IPS-NIHi11 (cell line): Measurements from ENCODE around the gene CRACDL.

ENCODE experiments used
- DNase-seq: peaks from one replicate; pipeline ENCODE4 v3.0.0; 2012; ENCODE audit warnings: mixed read lengths, low spot score

Gene CRACDL

DNA sequence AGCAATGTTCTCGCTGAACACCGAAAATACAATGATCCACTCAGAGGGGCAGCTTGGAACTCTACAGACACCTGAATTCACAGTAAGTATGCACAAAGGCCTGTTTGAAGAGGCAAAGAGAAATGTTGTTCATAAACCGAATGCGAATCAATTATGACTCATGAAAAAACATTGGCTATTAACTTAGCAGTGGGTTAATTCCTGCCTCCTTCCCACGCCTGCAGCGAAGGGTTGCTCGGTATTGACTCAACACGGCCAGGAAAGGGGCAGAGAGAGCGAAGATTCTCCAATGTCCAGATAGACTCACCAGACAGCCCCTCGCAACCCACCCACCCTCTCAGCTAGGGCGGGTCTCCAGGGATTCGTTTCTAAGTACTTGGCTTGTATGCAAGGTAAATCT lies 9.4 kb downstream of the CRACDL start:
- no peak for DNase-seq

DNA sequence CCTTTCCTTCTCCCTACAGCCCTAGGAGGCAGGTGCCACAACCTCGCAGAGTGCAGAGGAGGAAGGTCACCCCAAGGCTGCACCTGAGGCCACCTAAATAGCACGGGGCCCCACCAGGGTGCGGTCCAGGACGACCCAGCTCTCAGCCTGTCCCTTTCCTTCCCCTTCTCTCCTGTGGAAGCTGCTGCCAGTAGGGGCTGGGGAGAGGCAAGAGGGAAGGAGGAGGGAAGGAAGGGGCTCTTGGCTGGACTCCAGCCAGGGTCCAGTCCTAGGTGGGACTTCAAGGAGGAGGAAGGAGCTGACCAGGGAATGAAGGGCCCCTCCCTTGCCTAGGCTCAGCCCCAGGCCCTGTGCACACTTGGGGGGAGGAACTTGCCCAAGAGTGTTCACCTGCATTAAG lies 11.1 kb downstream of the CRACDL start:
- DNase-seq = no peak

DNA sequence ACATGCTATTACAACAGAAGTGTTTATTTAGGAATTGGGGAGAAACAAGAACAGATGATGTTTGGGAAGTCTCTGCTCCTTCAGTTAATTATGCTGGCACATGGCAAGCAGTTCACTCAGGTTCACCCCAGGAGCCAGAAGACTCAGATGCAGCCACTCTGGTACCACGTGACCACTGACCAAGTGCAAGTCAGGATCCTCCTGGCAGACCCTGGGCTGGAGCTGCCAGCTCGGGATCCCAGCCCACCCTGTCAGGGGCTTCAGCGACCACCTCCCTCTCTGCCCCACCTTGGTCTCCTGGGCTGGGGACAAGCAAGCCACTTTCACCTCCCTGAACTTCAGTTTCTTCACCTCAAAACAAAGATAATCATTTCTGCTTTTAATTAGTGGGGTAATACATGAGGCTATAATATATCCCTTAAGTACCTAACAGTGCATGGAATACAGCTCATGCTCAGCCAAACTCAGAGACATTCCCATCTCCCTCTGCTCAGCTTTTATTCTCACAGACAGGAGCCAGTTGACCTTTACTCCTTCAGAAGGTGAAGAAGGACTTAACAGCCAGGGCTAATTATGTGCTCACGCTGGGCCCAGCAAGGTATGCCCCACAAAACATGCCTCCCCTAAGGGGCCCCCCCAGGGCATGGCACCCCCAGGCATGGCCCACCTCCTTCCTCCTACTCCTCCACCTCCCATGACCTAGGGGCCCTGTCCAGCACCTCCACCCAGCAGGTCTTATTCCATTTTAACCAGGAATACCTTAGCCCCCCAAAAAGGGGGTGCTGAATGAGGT lies 11.8 kb downstream of the CRACDL start:
- DNase-seq = no peak

DNA sequence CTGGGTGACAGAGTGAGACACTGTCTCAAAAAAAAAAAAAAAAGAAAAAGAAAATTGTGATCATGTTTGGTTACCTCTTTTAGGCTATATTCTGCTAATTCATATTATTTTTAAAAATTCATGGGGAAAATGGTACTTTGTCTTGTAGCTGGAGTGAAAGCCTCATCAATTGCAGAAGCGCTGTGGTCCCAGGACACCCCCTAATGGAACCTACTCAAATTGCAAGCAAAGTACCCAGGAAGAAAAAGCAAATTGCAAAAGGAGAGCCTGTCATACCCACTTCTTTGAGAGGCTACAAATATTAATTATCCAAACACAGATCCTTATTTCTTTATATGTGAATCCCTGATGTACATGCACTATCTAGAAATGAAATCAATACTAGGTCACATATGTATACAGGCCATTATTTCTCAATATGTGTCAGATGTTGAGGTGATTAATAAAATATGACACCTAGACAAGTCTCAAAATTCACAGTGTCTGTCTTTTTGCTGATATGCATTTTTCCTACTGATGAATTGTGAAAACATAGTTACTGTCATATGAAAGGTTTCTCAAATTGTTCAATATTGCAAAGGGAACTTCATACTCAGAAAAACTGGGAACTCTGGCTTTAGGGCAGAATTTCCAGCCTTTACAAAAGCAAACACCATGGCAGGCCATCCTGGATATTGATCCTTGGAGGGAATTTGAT lies 12.6 kb downstream of the CRACDL start:
- peak; percentile 39 for DNase-seq

DNA sequence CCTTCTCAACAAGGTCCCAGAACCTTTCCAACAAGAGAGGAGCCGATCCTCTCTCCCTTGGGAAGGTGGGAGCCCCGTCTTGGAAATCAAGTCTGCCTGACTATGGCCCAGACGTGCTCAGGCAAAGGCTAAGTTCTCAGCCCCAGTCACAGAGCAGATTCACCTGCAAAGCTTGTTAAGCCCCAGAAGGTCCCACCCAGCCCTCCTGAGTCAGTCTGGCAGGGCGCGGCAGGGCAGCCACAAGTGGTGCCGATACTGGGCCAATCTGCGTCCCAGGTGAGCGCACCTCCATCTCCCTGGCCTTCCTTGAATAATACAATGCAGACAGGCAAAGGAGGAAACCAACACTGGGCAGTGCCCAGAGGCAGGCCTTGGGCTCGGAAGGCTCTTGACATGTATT lies 15.0 kb downstream of the CRACDL start:
- DNase-seq = no peak

DNA sequence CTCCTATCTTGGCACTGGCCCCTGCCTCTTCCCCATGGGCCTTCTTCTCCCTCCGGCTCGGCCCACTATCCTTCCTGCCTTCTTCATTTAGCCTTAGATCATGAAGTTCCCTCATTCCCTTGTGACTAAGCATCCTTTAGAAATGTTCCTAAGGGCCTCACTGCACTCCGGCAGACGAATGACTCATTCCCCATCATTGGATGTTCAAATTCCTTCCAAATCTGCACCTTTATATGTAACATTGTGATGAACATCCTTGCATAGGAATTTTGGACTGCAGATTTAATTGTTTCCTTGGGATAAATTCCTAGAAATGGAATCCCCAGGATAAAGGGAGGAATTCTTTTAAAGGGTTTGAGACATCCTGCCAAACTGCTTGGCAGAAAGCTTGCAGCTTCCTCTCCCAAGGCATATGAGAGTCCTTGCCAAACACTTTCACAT lies 19.0 kb downstream of the CRACDL start:
- DNase-seq = no peak

DNA sequence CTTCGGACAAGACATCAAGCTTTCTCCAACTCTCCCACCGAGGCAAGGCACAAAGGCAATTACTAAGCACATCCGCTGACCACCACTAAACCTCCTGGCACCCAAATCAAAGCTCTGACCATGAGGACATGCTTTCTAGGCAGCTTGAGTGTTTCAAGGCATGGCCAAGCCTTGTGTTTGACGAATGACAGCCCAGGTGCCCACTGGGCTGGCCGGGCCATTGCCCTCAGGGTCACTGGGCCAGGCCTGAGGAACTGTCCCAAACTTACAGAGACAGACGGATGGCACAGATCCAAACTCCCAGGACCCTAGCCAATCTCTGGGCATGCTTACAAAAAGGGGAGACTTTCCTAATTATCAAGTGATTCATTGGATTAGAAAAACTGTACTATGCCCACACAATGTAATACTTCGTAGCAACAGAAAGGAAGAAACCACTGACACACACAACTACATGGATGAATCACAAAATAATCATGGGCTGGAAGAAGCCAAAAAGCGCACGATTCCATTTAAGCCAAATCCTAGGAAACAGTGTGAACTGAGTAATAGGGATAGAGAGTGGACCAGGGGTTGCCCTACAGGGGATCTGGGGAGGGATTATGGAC lies 20.2 kb downstream of the CRACDL start:
- DNase-seq = no peak

DNA sequence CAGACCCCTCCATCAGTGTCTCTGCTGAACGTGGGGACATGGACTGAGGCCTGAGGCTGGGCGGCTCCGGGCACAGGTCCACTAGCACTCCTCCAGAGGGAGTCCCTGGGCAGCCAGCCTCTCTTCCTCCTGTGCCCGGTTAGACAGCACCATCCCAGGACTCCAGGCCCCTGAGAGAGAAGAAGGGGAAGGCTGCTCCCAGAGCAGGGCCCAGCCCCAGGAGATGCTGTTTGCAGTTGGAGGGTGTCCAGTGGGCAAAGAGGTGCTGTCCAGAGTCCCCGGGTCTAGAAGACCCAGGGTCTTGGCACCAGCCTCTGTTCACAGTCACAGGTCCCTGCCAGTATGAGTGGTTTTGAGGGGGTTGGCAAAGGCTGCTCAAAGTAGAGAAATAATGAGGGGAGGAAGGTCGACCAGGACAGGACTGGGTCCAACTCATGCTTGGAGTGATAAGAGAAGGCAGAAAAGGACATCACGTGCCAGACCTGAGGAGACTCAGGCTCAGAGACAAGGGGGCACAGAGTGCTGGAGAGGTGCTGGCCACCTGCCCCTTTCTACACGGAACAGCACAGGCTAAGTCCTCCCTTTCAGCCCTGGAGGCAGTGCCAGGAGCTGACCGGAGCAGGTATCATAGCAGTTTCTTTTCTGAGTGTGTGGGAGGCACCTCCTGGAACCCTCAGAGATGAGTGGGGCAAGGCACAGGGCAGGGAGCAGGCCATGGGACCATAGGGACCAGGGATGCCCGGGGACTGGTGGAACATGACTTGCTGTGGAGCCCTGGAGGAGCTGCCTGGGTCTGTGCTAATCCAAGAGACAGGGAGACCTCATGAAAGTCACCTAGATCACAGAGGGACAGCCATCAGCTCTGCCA lies 21.1 kb downstream of the CRACDL start:
- DNase-seq = no peak

DNA sequence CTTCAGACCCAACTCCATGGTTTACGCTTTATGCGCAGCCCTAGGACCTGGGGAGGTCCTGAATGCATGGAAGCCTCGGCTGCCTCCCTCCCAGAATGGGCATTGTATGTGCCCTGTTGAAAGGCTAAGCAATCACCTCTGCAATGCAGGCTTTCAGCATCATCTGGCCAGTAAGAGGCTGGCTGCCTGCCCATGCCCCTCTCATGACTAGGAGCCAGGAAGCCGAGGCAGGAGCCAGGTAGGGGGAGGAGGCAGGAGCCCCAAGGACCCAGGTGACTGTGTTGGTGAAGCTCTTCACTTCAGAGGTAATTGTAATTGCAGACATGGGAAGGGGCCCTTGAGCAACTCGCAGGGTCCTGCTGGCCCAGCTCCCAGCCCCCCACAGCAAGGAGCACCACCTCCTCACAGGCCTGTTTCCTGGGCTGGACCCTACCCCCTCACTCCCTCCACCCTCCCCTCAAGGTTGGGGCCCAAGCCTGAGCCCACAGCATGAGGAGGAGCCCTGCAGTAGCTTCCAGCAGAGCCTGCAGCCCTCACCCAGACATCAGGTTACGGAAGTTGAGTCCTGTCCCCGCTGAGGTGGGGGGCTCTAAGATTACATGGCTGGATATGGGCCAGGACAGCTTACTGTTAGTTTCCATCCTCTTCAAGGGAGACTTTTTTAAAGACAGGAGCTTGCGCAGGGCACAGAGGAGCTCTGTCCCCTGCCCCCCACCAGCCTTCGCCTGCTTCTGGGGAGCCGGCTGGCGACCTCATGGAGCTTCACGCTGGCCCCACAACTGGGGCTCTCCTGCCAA lies 21.9 kb downstream of the CRACDL start:
- no peak for DNase-seq

DNA sequence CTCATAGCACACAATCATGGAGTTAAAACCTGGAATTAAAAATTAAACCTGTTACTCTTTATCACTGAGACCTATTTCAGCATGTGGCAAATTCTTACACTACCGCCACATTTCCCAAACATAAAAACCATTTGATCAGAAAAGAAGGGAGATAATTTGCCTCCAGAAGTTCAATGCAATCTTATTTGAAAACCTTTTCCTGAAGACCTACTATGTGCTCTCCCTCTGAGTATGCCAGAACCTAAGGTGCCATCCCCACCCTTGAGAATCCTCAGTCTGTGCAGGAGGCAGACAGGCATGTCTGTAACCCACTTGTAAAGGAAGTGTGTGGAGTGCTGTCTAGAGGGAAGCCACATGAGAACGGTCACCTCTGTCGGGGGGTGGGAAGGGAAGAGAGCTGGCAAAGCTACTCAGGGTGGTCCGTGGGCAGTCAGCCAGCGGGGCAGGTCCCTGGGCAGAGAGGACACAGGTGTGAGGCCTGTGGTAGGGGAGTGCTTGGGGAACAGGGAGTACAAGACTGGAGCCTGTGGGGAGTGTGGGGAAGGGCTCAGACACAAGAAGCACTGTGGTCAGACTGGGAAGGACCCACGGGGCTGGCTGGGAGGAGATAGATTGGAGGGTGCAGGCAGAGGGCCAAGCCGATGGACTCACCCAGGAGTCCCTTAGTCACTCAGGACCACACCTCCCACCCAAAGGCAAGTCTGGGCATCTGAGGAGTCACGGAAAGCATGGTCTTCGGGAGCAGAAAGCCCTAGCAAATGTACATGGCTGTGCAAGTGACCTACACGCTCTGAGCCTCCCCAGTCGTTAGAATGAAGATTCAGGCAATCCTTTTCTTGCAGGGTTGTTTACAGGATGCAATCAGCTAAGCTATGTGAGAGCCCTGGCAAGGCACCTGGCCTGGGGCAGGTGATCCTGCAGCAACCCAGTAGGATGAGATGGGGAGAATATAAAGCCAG lies 22.8 kb downstream of the CRACDL start:
- DNase-seq = no peak

DNA sequence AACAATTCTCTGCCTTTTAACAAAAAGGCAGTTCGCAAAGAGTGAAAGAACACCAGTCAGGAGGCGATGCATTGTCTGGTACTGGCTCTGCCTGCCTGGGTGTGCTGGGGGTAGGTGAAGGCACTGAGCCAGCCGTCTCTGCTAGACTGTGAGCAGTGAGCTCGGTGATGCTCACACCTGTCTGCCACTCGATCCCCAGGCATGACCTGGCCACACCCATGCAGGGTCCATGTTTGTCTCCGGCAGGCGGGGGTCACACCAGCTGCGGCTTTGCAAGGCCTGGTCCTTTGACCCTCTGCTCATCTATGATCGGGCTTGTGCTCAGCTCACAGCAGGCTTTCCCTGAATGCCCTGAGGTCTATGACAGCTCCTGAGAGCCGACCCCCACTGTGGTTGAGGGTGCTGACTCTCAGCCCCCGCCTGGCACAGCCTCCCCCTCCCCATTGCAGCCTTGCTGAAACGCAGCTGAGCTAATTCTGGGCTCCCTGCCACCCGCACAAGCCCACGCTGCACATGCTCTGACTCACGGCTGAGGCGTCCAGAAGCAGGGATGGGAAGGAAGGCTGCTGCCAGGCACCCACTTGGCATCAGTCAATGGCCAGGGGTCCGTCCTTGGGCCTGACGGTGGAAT lies 23.7 kb downstream of the CRACDL start:
- no peak for DNase-seq

DNA sequence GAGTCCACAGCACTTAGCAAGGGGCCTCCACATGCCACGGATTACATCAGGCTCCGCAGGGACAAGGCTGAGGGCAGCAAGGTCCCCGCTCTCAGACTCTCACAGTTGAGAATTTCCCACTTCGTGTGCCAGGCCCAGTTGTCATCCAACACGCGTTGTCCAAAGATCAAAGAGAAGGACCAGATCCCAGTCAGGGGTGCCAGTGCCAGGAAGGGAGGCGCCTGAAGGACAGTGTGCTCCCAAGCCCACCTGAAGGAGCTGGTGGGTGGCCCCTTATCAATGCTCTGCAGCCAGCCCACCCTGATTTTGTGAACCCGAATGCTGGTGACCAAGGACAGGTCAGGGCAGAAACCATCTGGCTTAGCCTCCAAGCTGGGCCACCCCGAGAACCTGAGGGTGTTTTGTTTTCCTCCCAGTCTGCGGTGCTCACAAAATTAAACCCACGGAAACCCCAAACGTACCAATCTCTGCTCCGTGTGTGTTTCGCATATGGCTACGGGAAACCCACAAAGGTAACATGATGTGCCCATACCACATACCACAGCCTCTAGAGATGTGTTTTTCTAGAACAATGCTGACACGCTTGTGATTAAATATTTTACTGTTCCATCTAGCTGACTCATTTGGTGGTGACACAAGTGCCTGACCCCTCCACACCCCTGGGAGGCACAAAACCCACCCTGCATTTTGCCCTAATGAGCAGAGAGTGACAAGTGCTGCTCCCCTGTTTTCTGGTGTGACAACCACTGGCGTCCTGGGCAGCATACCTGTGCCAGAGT lies 24.5 kb downstream of the CRACDL start:
- no peak for DNase-seq

DNA sequence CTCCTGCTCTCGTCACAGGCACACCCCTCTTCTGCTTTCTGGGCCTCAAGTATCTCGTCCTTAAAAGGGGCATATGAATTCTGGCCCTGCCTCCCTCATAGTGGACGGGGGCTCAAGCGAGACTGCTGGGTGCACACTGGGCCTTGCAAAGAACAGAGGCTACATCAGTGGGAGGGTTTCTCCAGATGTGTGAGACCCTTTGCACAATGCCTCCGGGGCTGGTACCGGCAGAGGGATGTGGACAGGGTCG lies 25.0 kb downstream of the CRACDL start:
- no peak for DNase-seq

DNA sequence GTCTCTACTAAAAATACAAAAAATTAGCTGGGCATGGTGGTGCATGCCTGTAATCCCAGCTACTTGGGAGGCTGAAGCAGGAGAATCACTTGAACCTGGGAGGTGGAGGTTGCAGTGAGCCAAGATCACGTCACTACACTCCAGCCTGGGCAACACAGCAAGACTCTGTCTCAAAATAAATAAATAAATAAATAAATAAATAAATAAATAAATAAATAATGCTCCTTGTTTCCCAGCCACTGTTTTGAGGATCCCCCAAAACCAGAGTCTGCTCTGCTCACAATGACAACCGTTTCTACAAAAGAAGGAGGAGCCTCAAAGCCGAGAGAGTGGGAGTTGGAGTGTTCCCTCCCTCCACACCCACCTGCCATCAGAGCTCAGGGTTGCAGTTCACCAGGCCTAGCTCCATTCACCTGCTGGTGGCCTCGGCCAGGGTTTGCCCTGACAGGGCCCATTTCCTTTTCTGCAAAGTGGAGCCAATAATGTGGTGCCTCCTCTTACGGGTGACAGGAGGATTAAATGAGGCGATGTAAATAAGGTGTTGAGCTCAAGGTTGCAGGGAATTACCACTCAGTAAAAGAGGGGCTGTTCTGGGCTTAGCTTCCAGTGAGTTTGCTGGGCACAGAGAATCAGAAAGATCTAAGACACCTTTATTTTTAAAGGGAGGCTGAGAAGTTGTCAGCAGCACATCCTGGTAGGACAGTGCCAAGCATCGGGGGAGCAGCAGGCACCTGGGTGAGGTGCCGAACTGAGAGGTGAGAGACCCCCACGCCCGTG lies 25.5 kb downstream of the CRACDL start:
- DNase-seq = no peak

DNA sequence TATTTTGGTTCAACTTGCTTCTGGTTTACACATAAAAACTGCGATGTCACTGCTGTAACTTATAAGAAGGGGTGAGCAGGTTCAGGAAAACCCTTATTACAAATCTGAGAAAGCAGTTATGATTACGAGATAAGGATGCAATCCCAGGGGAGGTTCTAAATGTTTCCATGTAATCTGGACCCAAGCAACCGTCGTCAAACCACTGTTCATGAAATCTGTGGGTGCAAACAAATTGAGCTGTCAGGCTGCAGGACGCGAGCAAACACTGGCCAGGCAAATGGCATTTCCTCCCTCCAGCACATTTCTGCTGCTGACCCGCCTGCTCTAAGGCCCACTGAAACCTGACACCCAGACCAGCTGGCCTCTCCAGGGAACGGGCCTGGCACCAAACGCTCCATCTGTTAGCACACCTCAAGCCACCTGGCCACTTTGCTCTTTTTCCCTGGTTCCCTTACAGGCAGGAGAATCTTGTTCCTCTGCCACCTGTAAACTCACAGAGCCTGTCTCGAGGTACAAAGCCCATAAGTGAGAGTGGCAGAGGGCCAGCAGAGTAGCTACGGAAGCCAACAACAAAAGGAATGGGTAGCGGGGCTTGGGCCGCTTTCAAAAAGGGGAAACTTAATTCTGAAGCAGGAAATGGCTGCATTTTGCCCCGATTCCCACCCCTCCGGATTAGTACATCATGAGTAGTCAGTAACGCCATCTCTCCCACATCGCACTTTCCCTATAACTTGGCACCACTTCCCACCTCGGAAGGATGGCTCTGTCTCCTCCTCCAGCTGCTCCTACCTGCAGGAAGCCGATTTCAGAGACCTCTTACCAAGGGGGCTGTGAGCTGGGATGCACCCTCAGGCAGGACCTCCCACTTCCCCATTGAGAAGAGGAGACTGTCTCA lies 26.5 kb downstream of the CRACDL start:
- peak; percentile 88 for DNase-seq

DNA sequence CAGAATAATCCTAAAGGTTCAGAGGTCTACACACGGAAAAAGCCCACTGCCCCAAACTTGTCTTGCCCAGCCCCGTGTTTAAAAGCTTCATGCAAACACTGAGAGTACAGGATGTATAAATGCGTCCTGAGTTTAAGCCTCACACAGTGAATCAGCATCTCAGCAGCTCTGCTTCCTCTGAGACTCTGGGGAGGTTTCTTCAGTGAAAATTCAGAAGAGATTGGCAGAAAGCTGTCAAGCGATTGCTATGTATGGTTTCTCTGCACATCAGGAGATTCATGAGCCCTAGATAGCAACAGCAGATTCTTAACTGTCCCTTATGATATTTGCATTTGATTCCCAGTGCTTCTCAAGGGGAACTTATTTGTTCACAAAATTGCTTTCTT lies 27.1 kb downstream of the CRACDL start:
- no peak for DNase-seq
